SH-SY5Y (cell line): Measurements from ENCODE around the gene DNAJC30.

Experiments used
- GATA2 ChIP-seq: IDR thresholded peaks from 2 replicates; pipeline ENCODE4 v1.6.1; 2011; ENCODE audit warnings: mild to moderate bottlenecking, low read depth, low read length
- GATA3 ChIP-seq: IDR thresholded peaks from 2 replicates; pipeline ENCODE4 v1.6.1; 2011; ENCODE audit warnings: low read depth, mild to moderate bottlenecking, low read length, moderate library complexity

DNAJC30 gene

GRCh38 chr7:73701357-73701995 lies 18.2 kb upstream of the DNAJC30 start:
- TF ChIP-seq GATA3 (no peak), GATA2 (no peak)

GRCh38 chr7:73700581-73701134 lies 17.4 kb upstream of the DNAJC30 start:
- no peak for TF ChIP-seq GATA2
- TF ChIP-seq GATA3: no peak

GRCh38 chr7:73700069-73700423 lies 16.8 kb upstream of the DNAJC30 start:
- no peak for TF ChIP-seq GATA2
- no peak for TF ChIP-seq GATA3

GRCh38 chr7:73699370-73700068 lies 16.3 kb upstream of the DNAJC30 start:
- TF ChIP-seq GATA2: no peak
- TF ChIP-seq GATA3: no peak

- TF ChIP-seq GATA2: no peak
- TF ChIP-seq GATA3: no peak
These were observed 15.2 kb upstream of the DNAJC30 start for GRCh38 chr7:73698410-73698809.

- TF ChIP-seq GATA2 (no peak), GATA3 (no peak)
These were observed 13.1 kb upstream of the DNAJC30 start for GRCh38 chr7:73696372-73696771.

- TF ChIP-seq GATA3 (no peak), GATA2 (no peak)
These were observed 7.4 kb upstream of the DNAJC30 start for GRCh38 chr7:73690646-73691045.

GRCh38 chr7:73688288-73688687 lies 5.0 kb upstream of the DNAJC30 start:
- no peak for TF ChIP-seq GATA2
- no peak for TF ChIP-seq GATA3

- TF ChIP-seq GATA2: no peak
- TF ChIP-seq GATA3: no peak
These were observed 2.1 kb upstream of the DNAJC30 start for GRCh38 chr7:73685311-73685710.

GRCh38 chr7:73683788-73684693 lies 788 bp upstream of the DNAJC30 start:
- TF ChIP-seq GATA3 (no peak), GATA2 (0 out of 2 replicates have a peak, but pooled peaks have one; percentile 28)

GRCh38 chr7:73682745-73683055 lies 553 bp downstream of the DNAJC30 start:
- TF ChIP-seq GATA3: no peak
- no peak for TF ChIP-seq GATA2

- TF ChIP-seq GATA3 (no peak), GATA2 (no peak)
These were observed 2.2 kb downstream of the DNAJC30 start for GRCh38 chr7:73681031-73681430.

- no peak for TF ChIP-seq GATA2
- TF ChIP-seq GATA3: no peak
These were observed 2.8 kb downstream of the DNAJC30 start for GRCh38 chr7:73680501-73680900.

- TF ChIP-seq GATA3 (no peak), GATA2 (no peak)
These were observed 3.5 kb downstream of the DNAJC30 start for GRCh38 chr7:73679709-73680108.

GRCh38 chr7:73678862-73679261 lies 4.4 kb downstream of the DNAJC30 start:
- TF ChIP-seq GATA2: no peak
- no peak for TF ChIP-seq GATA3
